Left lobe of liver (tissue), 2 donors: ENCODE measurements around the gene MXRA7. TPM values are rescaled to one million over a fixed set of nuclear protein-coding genes. Genes with fewer than 3 reads are reported as not detected.
"Not testable (repeated sequence)": the region's sequence is repeated elsewhere in the genome, so short reads cannot be mapped to it uniquely, and the experiment has no call there.

Experiments used
- ATAC-seq: fragments of 200-7000 bp; cut with Tn5 transposase; one replicate; pipeline ENCODE4 v1.9.1; 2020; ENCODE audit warnings: mild to moderate bottlenecking, moderate library complexity
- DNase-seq: peaks from one replicate; pipeline ENCODE4 v3.0.0-alpha.2; 2020; ENCODE audit warnings: low spot score
- total RNA-seq: library from RNA; stranded (reverse); gene quantifications from one replicate; pipeline ENCODE4 v1.2.1, GENCODE V29; 2021
- donor health status: DM: no; HTN: no; CAD: no; lungs with moderate emphysema.
- donor health status: DM: no; HTN: yes; CAD: no.

The MXRA7 gene
- total RNA-seq, 1 donor from 2014 or later: 9.3 TPM

GRCh38 chr17:76716839-76717215 lies 6.1 kb upstream of the MXRA7 start:
- DNase-seq (no peak), ATAC-seq (no peak)

DNA sequence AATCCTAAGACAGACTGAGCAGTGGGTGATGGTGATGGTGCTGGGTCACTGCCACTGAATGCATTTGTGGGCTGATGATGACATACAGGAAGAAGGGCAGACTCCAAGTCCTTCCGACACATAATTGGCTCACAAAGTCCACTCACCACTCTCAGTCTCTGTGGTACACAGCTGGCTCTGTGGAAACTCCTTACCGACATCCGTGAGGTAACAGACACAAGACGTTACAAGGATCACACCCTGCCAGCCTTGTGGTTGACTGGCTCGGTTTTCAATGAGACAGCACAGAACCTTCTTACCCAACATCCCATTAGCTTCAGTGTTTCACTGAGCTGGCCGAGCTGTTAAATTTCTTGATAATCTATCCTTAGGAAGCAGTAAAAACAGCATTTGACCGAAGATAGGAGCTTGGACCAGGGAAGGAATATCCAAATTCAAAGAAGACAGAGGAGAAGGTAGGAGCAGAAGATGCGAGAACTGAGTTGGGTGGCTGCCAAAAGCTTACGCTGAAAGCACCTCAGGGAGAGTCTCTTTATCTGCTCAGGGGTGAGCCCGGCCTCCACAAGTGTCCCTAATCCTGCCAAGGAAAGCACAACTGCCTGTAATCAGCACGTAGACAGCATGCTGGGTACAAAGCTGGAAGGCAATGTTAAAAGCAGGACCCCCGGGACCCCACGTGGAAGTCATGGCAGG lies 5.5 kb upstream of the MXRA7 start:
- no peak for DNase-seq
- ATAC-seq: peak; percentile 28

- DNase-seq: no peak
- ATAC-seq: no peak
These were observed 4.7 kb upstream of the MXRA7 start for GRCh38 chr17:76715496-76715830.

GRCh38 chr17:76714822-76715495 lies 4.2 kb upstream of the MXRA7 start:
- peak; percentile 37 for ATAC-seq
- no peak for DNase-seq

DNA sequence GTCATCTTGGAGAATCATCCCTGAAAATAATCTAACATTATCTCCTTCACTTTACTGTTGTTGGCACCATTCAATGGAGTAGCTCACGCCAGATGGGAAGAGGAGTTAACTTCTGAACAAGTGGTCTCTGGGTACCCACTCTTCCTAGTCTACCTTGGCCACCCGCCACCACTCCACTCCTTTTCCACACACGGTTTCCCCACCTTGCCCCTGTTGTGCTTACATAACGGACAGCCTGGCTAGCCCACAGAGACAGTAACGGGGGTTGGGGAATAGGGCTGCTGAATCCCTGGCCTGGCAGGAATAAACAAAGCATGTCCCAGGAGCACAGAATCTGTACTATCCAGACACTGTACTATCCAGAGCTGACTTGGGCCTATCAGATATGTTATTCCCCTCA lies 3.6 kb upstream of the MXRA7 start:
- DNase-seq: no peak
- no peak for ATAC-seq

DNA sequence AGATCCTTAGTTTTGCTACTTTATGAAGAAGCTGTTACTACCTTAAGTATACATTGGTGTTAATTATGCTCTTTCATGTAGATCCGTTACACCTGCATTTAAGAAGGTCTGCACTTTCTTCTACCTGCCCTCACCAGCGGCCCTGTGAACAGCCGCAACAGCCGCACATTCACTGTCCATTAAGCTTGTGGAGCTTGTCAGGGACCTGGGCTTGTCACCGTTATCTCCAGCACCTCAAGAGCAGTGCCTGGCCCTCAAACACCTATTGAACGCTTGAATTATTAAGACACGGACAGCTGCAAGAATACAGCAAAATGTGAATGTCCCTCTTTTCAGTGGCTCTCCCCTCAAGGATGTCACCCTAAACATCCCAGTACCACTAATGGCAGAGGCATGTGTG lies 3.0 kb upstream of the MXRA7 start:
- no peak for ATAC-seq
- no peak for DNase-seq

- ATAC-seq, DNase-seq: not testable (repeated sequence)
These were observed 1.6 kb upstream of the MXRA7 start for GRCh38 chr17:76712321-76712720.

- peak; percentile 43 for ATAC-seq
- DNase-seq: not testable (repeated sequence)
These were observed 558 bp downstream of the MXRA7 start for GRCh38 chr17:76709951-76710862.

DNA sequence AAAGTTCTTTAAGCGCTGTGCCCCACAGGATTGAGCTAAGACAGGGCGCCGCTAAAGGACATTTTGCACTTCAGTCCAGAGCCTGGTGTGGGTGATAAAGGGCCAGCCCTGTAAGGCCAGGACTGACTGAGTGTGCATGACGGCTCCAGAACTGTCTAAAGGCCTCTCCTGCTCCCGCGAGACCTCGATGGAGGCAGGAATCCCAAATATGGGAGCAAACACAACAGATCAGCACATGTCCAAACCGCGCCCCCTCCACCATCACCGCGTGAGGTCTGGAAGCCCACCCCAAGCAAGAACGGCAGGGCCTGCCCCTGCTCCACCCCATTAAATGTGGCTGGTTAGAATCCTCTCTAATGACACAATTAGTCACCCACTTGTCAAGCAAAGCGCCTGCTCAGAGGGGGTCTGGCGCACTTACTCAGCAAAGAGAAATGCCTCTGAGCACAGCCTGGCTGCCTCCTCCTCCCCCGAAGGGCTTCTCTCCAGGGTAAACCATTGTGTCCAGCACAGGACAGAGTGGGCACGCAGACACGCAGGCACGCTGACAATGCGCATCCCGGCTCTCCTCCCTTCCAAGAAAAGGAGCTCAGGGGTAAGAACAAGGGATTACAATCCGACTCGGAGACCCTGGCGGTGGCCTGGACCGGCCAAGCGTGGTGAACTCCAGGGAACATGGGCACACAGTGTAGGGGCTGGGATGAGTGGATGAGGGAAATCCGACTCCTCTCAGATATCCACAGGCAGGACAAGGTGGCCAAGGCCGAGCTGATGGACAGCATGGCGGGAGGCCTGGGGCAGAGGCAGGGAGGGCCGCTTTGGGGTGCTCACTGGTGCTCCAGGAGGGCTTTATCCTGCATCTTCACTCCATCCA lies 1.5 kb downstream of the MXRA7 start:
- ATAC-seq (peak; percentile 3), DNase-seq (no peak)

DNA sequence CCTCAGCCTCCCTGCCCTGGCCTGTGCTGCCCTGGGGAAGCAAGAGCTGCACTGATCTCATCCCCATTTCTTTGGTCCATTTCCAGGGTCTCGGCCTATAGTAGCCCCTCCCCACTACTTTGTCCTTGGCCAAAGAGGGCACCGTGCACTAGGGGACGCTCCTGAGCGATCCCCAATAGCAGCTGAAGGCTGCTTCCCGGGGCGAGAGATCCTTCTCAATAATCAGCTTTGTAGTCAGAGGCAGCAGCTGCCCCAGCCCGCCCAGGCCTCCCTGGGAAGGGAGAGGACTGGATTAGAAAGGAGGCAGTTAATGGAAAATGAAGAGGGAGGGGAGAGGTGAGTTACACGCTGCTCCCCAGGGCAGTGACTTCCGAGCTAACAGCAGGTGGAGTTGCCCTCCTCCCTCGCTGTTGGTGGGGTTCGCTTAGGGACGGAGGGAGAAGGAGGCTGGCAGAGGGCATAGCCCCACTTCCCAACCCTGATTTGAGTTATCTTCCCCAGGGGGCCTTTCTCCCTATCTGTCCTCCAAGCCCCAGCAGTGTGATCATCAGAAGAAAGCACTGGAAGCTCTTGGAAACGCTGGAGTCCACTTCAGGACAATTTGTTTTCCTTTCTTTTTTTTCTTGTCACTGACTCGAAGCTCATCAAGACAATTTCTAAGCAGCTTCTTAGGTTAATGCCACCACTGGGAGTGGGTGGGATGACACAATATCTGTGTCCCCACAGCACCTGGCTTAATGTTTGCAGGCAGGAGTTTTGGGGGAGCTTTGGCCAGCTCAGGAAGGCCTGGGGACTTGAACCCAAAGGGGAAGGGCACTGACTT lies 2.6 kb downstream of the MXRA7 start:
- ATAC-seq: no peak
- DNase-seq: no peak

DNA sequence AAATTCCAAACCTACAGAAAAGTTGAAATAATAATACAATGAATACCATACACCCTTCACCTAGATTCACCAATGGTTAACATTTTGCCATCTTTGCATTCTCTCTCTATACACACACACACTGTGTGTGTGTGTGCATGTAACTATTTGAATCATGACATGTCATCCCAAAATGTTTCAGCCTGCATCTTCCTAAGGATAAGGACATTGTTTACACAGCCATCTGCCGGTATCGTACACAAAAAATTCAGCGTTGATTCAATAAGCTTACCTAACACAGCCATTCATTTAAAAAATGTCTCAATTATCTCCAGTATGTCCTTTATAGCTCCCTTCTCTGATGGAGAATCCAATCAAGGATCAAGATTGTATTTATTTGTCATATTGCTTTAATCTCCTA lies 3.9 kb downstream of the MXRA7 start:
- no peak for ATAC-seq
- no peak for DNase-seq

GRCh38 chr17:76704805-76705204 lies 6.0 kb downstream of the MXRA7 start:
- DNase-seq: no peak
- ATAC-seq: no peak

- DNase-seq (no peak), ATAC-seq (no peak)
These were observed 7.7 kb downstream of the MXRA7 start for GRCh38 chr17:76702941-76703637.

DNA sequence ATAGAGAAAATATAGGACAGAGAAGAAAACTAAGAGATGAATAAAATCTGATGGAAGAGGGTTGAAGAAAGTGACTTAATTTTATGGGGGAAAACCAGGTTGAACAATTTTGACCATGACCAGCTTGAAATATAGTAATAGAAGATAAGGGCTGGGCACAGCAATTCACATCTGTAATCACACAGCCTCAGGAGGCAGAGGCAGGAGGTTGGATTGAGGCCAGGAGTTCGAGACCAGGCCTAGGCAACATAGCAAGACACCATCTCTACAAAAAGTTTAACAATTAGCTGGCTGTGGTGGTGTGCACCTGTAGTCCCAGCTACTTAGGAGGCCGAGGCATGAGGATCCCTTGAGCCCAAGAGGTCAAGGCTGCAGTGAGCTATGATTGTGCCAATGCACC lies 8.7 kb downstream of the MXRA7 start:
- ATAC-seq: no peak
- DNase-seq: no peak

- no peak for DNase-seq
- ATAC-seq: no peak
These were observed 9.2 kb downstream of the MXRA7 start for GRCh38 chr17:76701471-76701967.

- ATAC-seq: peak; percentile 52
- no peak for DNase-seq
These were observed 9.9 kb downstream of the MXRA7 start for GRCh38 chr17:76700617-76701470.

DNA sequence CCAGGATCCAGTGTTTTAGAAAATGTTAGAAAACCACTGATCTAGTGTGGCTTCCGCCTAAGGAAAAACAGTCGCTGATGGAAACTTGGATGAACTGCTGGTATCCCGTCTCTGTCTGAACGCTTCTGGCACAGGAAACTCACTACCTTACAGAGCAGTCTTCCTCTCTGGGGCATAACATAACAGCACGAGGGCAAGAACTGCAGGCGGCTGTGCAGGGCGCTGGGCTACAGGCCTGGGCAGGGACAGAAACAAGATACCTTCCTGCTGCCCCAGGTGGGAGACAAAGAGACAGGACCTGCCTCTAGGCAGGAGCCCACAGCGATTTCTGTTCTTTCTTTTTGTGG lies 10.5 kb downstream of the MXRA7 start:
- no peak for ATAC-seq
- DNase-seq: no peak

GRCh38 chr17:76698466-76698977 lies 12.2 kb downstream of the MXRA7 start:
- not testable (repeated sequence) for ATAC-seq, DNase-seq
